Measurements from ENCODE around the gene MGAT5.

DNA sequence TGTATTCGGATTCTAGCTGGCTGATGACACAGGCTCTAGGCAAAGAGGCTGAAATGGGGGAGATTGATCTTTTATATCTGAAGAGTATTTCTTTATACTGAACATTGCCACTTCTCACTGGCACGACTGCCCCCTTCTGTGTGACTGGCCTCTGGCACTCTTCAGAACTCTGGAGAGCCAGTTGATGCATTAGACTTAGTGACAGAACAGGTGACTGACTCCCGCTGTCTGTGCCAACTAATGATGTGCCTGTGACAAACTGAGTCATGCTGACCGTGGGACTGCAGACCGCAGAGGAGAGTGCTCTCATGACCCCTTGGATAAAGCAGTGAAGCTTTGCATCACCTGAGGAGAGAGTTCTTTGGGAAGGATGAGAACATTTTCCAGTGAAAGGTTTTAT, 14.4 kb downstream of the MGAT5 start:
- TF ChIP-seq, protein P1, sequence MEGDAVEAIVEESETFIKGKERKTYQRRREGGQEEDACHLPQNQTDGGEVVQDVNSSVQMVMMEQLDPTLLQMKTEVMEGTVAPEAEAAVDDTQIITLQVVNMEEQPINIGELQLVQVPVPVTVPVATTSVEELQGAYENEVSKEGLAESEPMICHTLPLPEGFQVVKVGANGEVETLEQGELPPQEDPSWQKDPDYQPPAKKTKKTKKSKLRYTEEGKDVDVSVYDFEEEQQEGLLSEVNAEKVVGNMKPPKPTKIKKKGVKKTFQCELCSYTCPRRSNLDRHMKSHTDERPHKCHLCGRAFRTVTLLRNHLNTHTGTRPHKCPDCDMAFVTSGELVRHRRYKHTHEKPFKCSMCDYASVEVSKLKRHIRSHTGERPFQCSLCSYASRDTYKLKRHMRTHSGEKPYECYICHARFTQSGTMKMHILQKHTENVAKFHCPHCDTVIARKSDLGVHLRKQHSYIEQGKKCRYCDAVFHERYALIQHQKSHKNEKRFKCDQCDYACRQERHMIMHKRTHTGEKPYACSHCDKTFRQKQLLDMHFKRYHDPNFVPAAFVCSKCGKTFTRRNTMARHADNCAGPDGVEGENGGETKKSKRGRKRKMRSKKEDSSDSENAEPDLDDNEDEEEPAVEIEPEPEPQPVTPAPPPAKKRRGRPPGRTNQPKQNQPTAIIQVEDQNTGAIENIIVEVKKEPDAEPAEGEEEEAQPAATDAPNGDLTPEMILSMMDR (IDR thresholded peaks at IDR 0.05), result no peak
- TF ChIP-seq GABPB1 (CRISPR knock-in tag; IDR thresholded peaks at IDR 0.05) (no peak), ETV6 (CRISPR knock-in tag; IDR thresholded peaks at IDR 0.05) (no peak), CBFB (CRISPR knock-in tag; IDR thresholded peaks at IDR 0.05; ENCODE audit: low read depth) (no peak), ELF4 (CRISPR knock-in tag; IDR thresholded peaks at IDR 0.05; ENCODE audit: low read depth) (no peak), TEAD4 (CRISPR knock-in tag; IDR thresholded peaks at IDR 0.05) (no peak), NR3C1 (CRISPR knock-in tag; conservative IDR thresholded peaks at IDR 0.05; ENCODE audit: low read depth) (no peak), ESRRA (CRISPR knock-in tag; IDR thresholded peaks at IDR 0.05; ENCODE audit: borderline replicate concordance) (no peak)
- TF ChIP-seq, protein P2, sequence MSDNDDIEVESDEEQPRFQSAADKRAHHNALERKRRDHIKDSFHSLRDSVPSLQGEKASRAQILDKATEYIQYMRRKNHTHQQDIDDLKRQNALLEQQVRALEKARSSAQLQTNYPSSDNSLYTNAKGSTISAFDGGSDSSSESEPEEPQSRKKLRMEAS (CRISPR knock-in tag; IDR thresholded peaks at IDR 0.05), result no peak
- TF ChIP-seq, protein P3, sequence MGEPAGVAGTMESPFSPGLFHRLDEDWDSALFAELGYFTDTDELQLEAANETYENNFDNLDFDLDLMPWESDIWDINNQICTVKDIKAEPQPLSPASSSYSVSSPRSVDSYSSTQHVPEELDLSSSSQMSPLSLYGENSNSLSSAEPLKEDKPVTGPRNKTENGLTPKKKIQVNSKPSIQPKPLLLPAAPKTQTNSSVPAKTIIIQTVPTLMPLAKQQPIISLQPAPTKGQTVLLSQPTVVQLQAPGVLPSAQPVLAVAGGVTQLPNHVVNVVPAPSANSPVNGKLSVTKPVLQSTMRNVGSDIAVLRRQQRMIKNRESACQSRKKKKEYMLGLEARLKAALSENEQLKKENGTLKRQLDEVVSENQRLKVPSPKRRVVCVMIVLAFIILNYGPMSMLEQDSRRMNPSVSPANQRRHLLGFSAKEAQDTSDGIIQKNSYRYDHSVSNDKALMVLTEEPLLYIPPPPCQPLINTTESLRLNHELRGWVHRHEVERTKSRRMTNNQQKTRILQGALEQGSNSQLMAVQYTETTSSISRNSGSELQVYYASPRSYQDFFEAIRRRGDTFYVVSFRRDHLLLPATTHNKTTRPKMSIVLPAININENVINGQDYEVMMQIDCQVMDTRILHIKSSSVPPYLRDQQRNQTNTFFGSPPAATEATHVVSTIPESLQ (CRISPR knock-in tag; IDR thresholded peaks at IDR 0.05), result no peak
